ENCODE results near the gene PRPF31. TPM values are rescaled to one million over a fixed set of nuclear protein-coding genes. Genes with fewer than 3 reads are reported as not detected.
A peak's percentile ranks its signal among the peaks of the same experiment; 100 is the strongest.

PRPF31 gene
- total and polyA plus RNA-seq, 8 donors: 14.4 to 47.1 (median 21.0) TPM

- H3K36me3 ChIP-seq: no peaks in the 10 kb centered on the region
- H3K9me3 ChIP-seq: no peaks in the 10 kb centered on the region
- H3K4me3 ChIP-seq: no peak overlapping the region
- DNase-seq (peak in 1 of 6 donors; percentile 63), FAIRE-seq (no peak), ATAC-seq (peak; percentile 14 to 82 (median 64))
- TF ChIP-seq CTCF (IDR thresholded peaks at IDR 0.05): no peak
- no peaks in the 10 kb centered on the region for H3K4me1 ChIP-seq
- WGBS, 2 donors: 60 to 67% methylated on average over 10 of the region's 10 CpGs
- intact Hi-C loops (cut with DNase I): loop anchor here in 1 of 3 donors (10.0 kb wide), 1 partner anchor 55 kb away; no protein-coding TSS in a partner anchor
- H3K27ac ChIP-seq: no peak overlapping the region
- no peaks in the 10 kb centered on the region for H3K27me3 ChIP-seq
Measured at GRCh38 chr19:54179921-54180461, 64.4 kb downstream of the PRPF31 start.

DNA sequence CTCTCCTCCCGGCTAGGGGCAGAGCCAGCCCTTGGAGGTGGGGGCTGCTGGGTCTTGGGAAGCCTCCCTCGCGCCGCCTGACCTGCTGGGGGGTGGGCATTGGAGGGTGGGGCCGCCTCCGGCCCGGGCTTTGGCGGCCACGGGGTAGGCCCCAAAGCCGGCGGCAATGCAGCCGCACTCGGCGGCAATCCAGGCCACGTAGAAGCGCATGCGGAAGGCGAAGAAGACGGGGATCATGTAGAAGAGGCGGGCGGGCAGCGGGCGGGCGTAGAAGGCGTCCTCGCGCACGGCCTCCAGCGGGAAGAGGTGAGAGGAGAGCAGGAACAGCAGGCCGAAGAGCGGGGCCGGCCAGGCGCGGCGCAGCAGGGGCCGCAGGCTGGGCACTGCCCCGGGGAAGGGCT is 65.1 kb downstream of the PRPF31 start:
- no peak for TF ChIP-seq CTCF (IDR thresholded peaks at IDR 0.05)
- DNase-seq: peak in 2 of 6 donors; percentile 34 to 68
- no peak overlapping the region for H3K27ac ChIP-seq
- H3K27me3 ChIP-seq: no peaks in the 10 kb centered on the region
- H3K36me3 ChIP-seq: no peaks in the 10 kb centered on the region
- no peak for FAIRE-seq
- H3K4me1 ChIP-seq: peaks cover 0 to 3% (median 2%) of the 10 kb centered on the region in 3 donors
- no peak overlapping the region for H3K4me3 ChIP-seq
- H3K9me3 ChIP-seq: no peaks in the 10 kb centered on the region
- no peak for ATAC-seq
- WGBS, 2 donors: 93 to 94% methylated on average over 37 of the region's 37 CpGs
- intact Hi-C loops (cut with DNase I): no loop called here

Other genes starting within 250 kb of the PRPF31 start
- 10 to 100 TPM; 21.5 to 57.6 (median 31.0) TPM for gene MYADM, start 247.9 kb upstream of the PRPF31 start, total RNA-seq
- 10 to 100 TPM; 14.0 to 40.6 TPM for gene MYADM, start 247.9 kb upstream of the PRPF31 start, polyA plus RNA-seq
- gene PRKCG, start 233.6 kb upstream of the PRPF31 start, total RNA-seq: under 1 TPM in 5 of 6 donors, not detected in 1; 0.16 to 0.38 (median 0.18) TPM
- gene PRKCG, start 233.6 kb upstream of the PRPF31 start, polyA plus RNA-seq: 1 to 10 TPM in 1 of 2 donors, under 1 TPM in 1; 0.99 to 2.2 TPM
- under 1 TPM in 2 of 6 donors, not detected in 4; 0.04 to 0.09 TPM for gene CACNG7, start 206.5 kb upstream of the PRPF31 start, total RNA-seq
- under 1 TPM; 0.02 to 0.08 TPM for gene CACNG7, start 206.5 kb upstream of the PRPF31 start, polyA plus RNA-seq
- gene CACNG8, start 152.8 kb upstream of the PRPF31 start, total RNA-seq: under 1 TPM in 5 of 6 donors, not detected in 1; under 0.01 to 0.06 (median 0.03) TPM
- gene CACNG8, start 152.8 kb upstream of the PRPF31 start, polyA plus RNA-seq: under 1 TPM; 0.02 to 0.04 TPM
- not detected for gene CACNG6, start 124.1 kb upstream of the PRPF31 start, total RNA-seq
- gene CACNG6, start 124.1 kb upstream of the PRPF31 start, polyA plus RNA-seq: not detected
- not detected for gene VSTM1, start 51.9 kb upstream of the PRPF31 start, total RNA-seq
- not detected for gene VSTM1, start 51.9 kb upstream of the PRPF31 start, polyA plus RNA-seq
- not detected for gene TARM1, start 34.4 kb upstream of the PRPF31 start, total RNA-seq
- gene TARM1, start 34.4 kb upstream of the PRPF31 start, polyA plus RNA-seq: not detected
- 1 to 10 TPM in 2 of 6 donors, under 1 TPM in 3, not detected in 1; 0.41 to 3.2 (median 0.84) TPM for gene OSCAR, start 15.0 kb upstream of the PRPF31 start, total RNA-seq
- 1 to 10 TPM; 1.0 to 1.1 TPM for gene OSCAR, start 15.0 kb upstream of the PRPF31 start, polyA plus RNA-seq
- gene NDUFA3, start 12.9 kb upstream of the PRPF31 start, total RNA-seq: 10 to 100 TPM; 27.7 to 52.1 (median 45.1) TPM
- gene NDUFA3, start 12.9 kb upstream of the PRPF31 start, polyA plus RNA-seq: 100 to 1,000 TPM; 107 to 166 TPM
- gene TFPT, start 97 bp upstream of the PRPF31 start, total RNA-seq: 1 to 10 TPM; 3.8 to 8.8 (median 5.0) TPM
- gene TFPT, start 97 bp upstream of the PRPF31 start, polyA plus RNA-seq: 10 to 100 TPM; 16.1 to 16.6 TPM
- gene CNOT3, start 22.0 kb downstream of the PRPF31 start, total RNA-seq: 10 to 100 TPM; 16.8 to 28.5 (median 21.3) TPM
- gene CNOT3, start 22.0 kb downstream of the PRPF31 start, polyA plus RNA-seq: 10 to 100 TPM; 39.0 to 40.0 TPM
- 1 to 10 TPM; 2.1 to 5.1 (median 4.4) TPM for gene LENG1, start 44.0 kb downstream of the PRPF31 start, total RNA-seq
- gene LENG1, start 44.0 kb downstream of the PRPF31 start, polyA plus RNA-seq: 1 to 10 TPM; 9.6 to 9.7 TPM
- gene TMC4, start 57.4 kb downstream of the PRPF31 start, total RNA-seq: 10 to 100 TPM; 51.8 to 66.5 (median 56.2) TPM
- 10 to 100 TPM; 80.0 to 88.9 TPM for gene TMC4, start 57.4 kb downstream of the PRPF31 start, polyA plus RNA-seq
- gene MBOAT7, start 73.8 kb downstream of the PRPF31 start, total RNA-seq: 10 to 100 TPM; 18.8 to 47.2 (median 27.3) TPM
- gene MBOAT7, start 73.8 kb downstream of the PRPF31 start, polyA plus RNA-seq: 10 to 100 TPM; 32.6 to 34.7 TPM
- gene TSEN34, start 75.6 kb downstream of the PRPF31 start, total RNA-seq: 10 to 100 TPM; 16.8 to 24.7 (median 19.4) TPM
- gene TSEN34, start 75.6 kb downstream of the PRPF31 start, polyA plus RNA-seq: 10 to 100 TPM; 19.5 to 33.3 TPM
- 1,000 to 10,000 TPM in 4 of 6 donors, 100 to 1,000 TPM in 2; 815 to 1,921 (median 1,191) TPM for gene RPS9, start 85.1 kb downstream of the PRPF31 start, total RNA-seq
- gene RPS9, start 85.1 kb downstream of the PRPF31 start, polyA plus RNA-seq: 1,000 to 10,000 TPM; 2,302 to 2,340 TPM
- gene LILRB3, start 107.3 kb downstream of the PRPF31 start, total RNA-seq: 1 to 10 TPM in 3 of 6 donors, under 1 TPM in 3; 0.47 to 5.6 (median 1.6) TPM
- 1 to 10 TPM; 1.3 to 2.4 TPM for gene LILRB3, start 107.3 kb downstream of the PRPF31 start, polyA plus RNA-seq
- gene LILRA6, start 127.0 kb downstream of the PRPF31 start, total RNA-seq: 1 to 10 TPM in 2 of 6 donors, under 1 TPM in 4; 0.20 to 2.4 (median 0.62) TPM
- gene LILRA6, start 127.0 kb downstream of the PRPF31 start, polyA plus RNA-seq: under 1 TPM; 0.31 to 0.38 TPM
- gene LILRB5, start 141.5 kb downstream of the PRPF31 start, total RNA-seq: 1 to 10 TPM in 3 of 6 donors, under 1 TPM in 3; 0.23 to 3.1 (median 1.1) TPM
- 1 to 10 TPM in 1 of 2 donors, under 1 TPM in 1; 0.56 to 1.4 TPM for gene LILRB5, start 141.5 kb downstream of the PRPF31 start, polyA plus RNA-seq
- 1 to 10 TPM in 3 of 6 donors, under 1 TPM in 3; 0.19 to 3.9 (median 1.2) TPM for gene LILRB2, start 165.4 kb downstream of the PRPF31 start, total RNA-seq
- gene LILRB2, start 165.4 kb downstream of the PRPF31 start, polyA plus RNA-seq: 1 to 10 TPM; 1.4 to 1.6 TPM
- gene LILRA5, start 197.4 kb downstream of the PRPF31 start, total RNA-seq: 1 to 10 TPM in 2 of 6 donors, under 1 TPM in 4; 0.20 to 1.7 (median 0.51) TPM
- 1 to 10 TPM in 1 of 2 donors, under 1 TPM in 1; 0.34 to 1.1 TPM for gene LILRA5, start 197.4 kb downstream of the PRPF31 start, polyA plus RNA-seq
- gene LILRA4, start 223.4 kb downstream of the PRPF31 start, total RNA-seq: 1 to 10 TPM in 1 of 6 donors, under 1 TPM in 1, not detected in 4; 0.24 to 2.4 TPM
- not detected for gene LILRA4, start 223.4 kb downstream of the PRPF31 start, polyA plus RNA-seq
- gene LAIR1, start 249.2 kb downstream of the PRPF31 start, total RNA-seq: 10 to 100 TPM in 2 of 6 donors, 1 to 10 TPM in 3, under 1 TPM in 1; 0.69 to 33.1 (median 4.8) TPM
- 1 to 10 TPM; 1.7 to 3.1 TPM for gene LAIR1, start 249.2 kb downstream of the PRPF31 start, polyA plus RNA-seq